ENCODE data around the gene ARHGEF4.

- no peak for TF ChIP-seq NR1H2 (CRISPR knock-in tag; IDR thresholded peaks at IDR 0.05)
- TF ChIP-seq ATF1 (CRISPR knock-in tag; IDR thresholded peaks at IDR 0.05), result no peak
- TF ChIP-seq TEAD4 (CRISPR knock-in tag; IDR thresholded peaks at IDR 0.05), result no peak
- no peak for TF ChIP-seq NR2C2 (CRISPR knock-in tag; IDR thresholded peaks at IDR 0.05)
- TF ChIP-seq CTCF (IDR thresholded peaks at IDR 0.05), result no peak
- no peak for TF ChIP-seq ZNF425 (CRISPR knock-in tag; conservative IDR thresholded peaks at IDR 0.05)
- TF ChIP-seq FOXK1 (CRISPR knock-in tag; IDR thresholded peaks at IDR 0.05), result no peak
- TF ChIP-seq ESRRA (CRISPR knock-in tag; IDR thresholded peaks at IDR 0.05; ENCODE audit: borderline replicate concordance), result no peak
Observed at GRCh38 chr2:131054488-131054887, 217.8 kb downstream of the ARHGEF4 start.
